Lung (tissue), 12 donors: ENCODE measurements around the gene RBM33. TPM values are rescaled to one million over a fixed set of nuclear protein-coding genes. Genes with fewer than 3 reads are reported as not detected.

ENCODE experiments used
- ATAC-seq: fragments of 200-7000 bp; cut with Tn5 transposase; one replicate; pipeline ENCODE4 v1.9.1; 2020; ENCODE audit warnings: moderate number of reproducible peaks; ENCODE audit not compliant: insufficient read depth, low FRiP score
- DNase-seq, 3 donors: peaks; one replicate each; pipeline ENCODE4 v3.0.0-alpha.2; 2013 to 2017
- H3K27ac ChIP-seq, 2 donors: one replicate each; pipeline ENCODE4 v1.5.1; 2013; ENCODE audit warnings: mild to moderate bottlenecking in 2 of 2, moderate library complexity in 2 of 2, control low read depth in 1 of 2, inconsistent platforms in 1 of 2, low read depth in 1 of 2, low read length in 1 of 2
- H3K27me3 ChIP-seq, 3 donors: one replicate each; pipeline ENCODE4 v1.5.1; 2013; ENCODE audit warnings: low read length in 2 of 3; ENCODE audit not compliant: control insufficient read depth in 3 of 3, insufficient read depth in 3 of 3
- H3K36me3 ChIP-seq, 4 donors: one replicate each; pipeline ENCODE4 v1.5.1; 2013; ENCODE audit warnings: low read length in 4 of 4, mild to moderate bottlenecking in 1 of 4, moderate library complexity in 1 of 4; ENCODE audit not compliant: control insufficient read depth in 4 of 4, insufficient read depth in 4 of 4
- H3K4me1 ChIP-seq, 5 donors: one replicate each; pipeline ENCODE4 v1.5.1; 2013; ENCODE audit warnings: low read length in 5 of 5, mild to moderate bottlenecking in 2 of 5, moderate library complexity in 1 of 5; ENCODE audit not compliant: control insufficient read depth in 5 of 5, insufficient read depth in 5 of 5
- H3K4me3 ChIP-seq: one replicate; pipeline ENCODE4 v1.5.1; 2013; ENCODE audit warnings: mild to moderate bottlenecking, control low read depth, moderate library complexity
- H3K9ac ChIP-seq, 2 donors: one replicate each; pipeline ENCODE4 v1.5.1; 2013; ENCODE audit warnings: low read length in 2 of 2, control low read depth in 1 of 2; ENCODE audit not compliant: insufficient read depth in 1 of 2
- H3K9me3 ChIP-seq, 4 donors: one replicate each; pipeline ENCODE4 v1.5.1; 2013; ENCODE audit warnings: low read length in 3 of 4, mild to moderate bottlenecking in 1 of 4, moderate library complexity in 1 of 4; ENCODE audit not compliant: control insufficient read depth in 4 of 4, insufficient read depth in 3 of 4
- CTCF ChIP-seq: IDR thresholded peaks from 2 replicates; pipeline ENCODE4 v1.5.1; 2012; ENCODE audit warnings: mild to moderate bottlenecking; ENCODE audit errors: control extremely low read depth, extremely low read depth
- WGBS, 2 donors: extraction: QIAGEN DNeasy Blood & Tissue Kit; methylation state at CpG; one replicate each; pipeline ENCODE4 v1.1.7; 2013; 5-methylcytosine and 5-hydroxymethylcytosine counted together
- polyA plus RNA-seq, 2 donors: library from polyadenylated mRNA; stranded (reverse); fragments of 200-250 nt; gene quantifications; one replicate each; pipeline ENCODE4 v1.2.1, GENCODE V29; 2013
- total RNA-seq, 2 donors: library from RNA; depleted of rRNA in 1 of 2; stranded (reverse); fragments of >200 nt in 1 of 2; gene quantifications; one replicate each; pipeline ENCODE4 v1.2.1, GENCODE V29; 2014 to 2021
- donor health status: control.
- donor health status: control.
- donor health status: Bipolar disorder and iron deficiency.
- donor health status: healthy.
- donor health status: DM: yes; HTN: yes; CAD: no.

The RBM33 gene
- total and polyA plus RNA-seq, 4 donors: 15.3 to 99.6 (median 43.2) TPM

GRCh38 chr7:155750255-155751125, 106.0 kb downstream of the RBM33 start:
- H3K36me3 ChIP-seq: peaks cover 8 to 15% (median 11%) of the 10 kb centered on the region in 4 donors
- TF ChIP-seq CTCF: no peak
- no peak for ATAC-seq
- DNase-seq: no peak
- H3K9me3 ChIP-seq: no peaks in the 10 kb centered on the region
- H3K4me3 ChIP-seq: no peak overlapping the region
- H3K9ac ChIP-seq: no peak overlapping the region
- 75 to 83% methylated on average over 5 of the region's 5 CpGs for WGBS, 2 donors
- H3K27ac ChIP-seq: no peak overlapping the region
- no peaks in the 10 kb centered on the region for H3K27me3 ChIP-seq
- H3K4me1 ChIP-seq: peaks cover 0 to 29% (median 4%) of the 10 kb centered on the region in 5 donors

GRCh38 chr7:155751409-155751808, 106.9 kb downstream of the RBM33 start:
- no peaks in the 10 kb centered on the region for H3K9me3 ChIP-seq
- H3K4me3 ChIP-seq: no peak overlapping the region
- H3K27ac ChIP-seq: no peak overlapping the region
- no peak for TF ChIP-seq CTCF
- H3K36me3 ChIP-seq: peaks cover under 1 to 10% (median 4%) of the 10 kb centered on the region in 4 donors
- 92 to 98% methylated on average over 4 of the region's 4 CpGs for WGBS, 2 donors
- no peak for ATAC-seq
- peaks cover 0 to 29% (median 4%) of the 10 kb centered on the region in 5 donors for H3K4me1 ChIP-seq
- H3K9ac ChIP-seq: no peak overlapping the region
- no peak for DNase-seq
- H3K27me3 ChIP-seq: no peaks in the 10 kb centered on the region

GRCh38 chr7:155752756-155753445, 108.4 kb downstream of the RBM33 start:
- no peak overlapping the region for H3K9ac ChIP-seq
- H3K27me3 ChIP-seq: no peaks in the 10 kb centered on the region
- 79 to 81% methylated on average over 9 of the region's 9 CpGs for WGBS, 2 donors
- peaks cover 0 to 7% (median 4%) of the 10 kb centered on the region in 4 donors for H3K36me3 ChIP-seq
- ATAC-seq (no peak), DNase-seq (no peak)
- no peak for TF ChIP-seq CTCF
- no peaks in the 10 kb centered on the region for H3K9me3 ChIP-seq
- no peak overlapping the region for H3K27ac ChIP-seq
- H3K4me3 ChIP-seq: no peak overlapping the region
- H3K4me1 ChIP-seq: peaks cover 0 to 25% (median 4%) of the 10 kb centered on the region in 5 donors
